NCI-H2196 (cell line): ENCODE data around the gene GTF2B.
A peak's percentile ranks its signal among the peaks of the same experiment; 100 is the strongest.
"Not testable (repeated sequence)": the region's sequence is repeated elsewhere in the genome, so short reads cannot be mapped to it uniquely, and the experiment has no call there.

ENCODE experiments used
- DNase-seq: peaks from one replicate; lab custom pipeline; 2025; ENCODE audit not compliant: unreplicated experiment; lab: John Stamatoyannopoulos, UW

Gene GTF2B

GRCh38 chr1:88891318-88891950, at the start of gene GTF2B:
Gene GTF2B (minus strand): TSS chr1:88891567. CDS start chr1:88891499, 68 bp downstream.
- DNase-seq: peak; percentile 90

GRCh38 chr1:88938528-88938927, 47.2 kb upstream of the GTF2B start:
- DNase-seq: not testable (repeated sequence)

GRCh38 chr1:88936760-88937342, 45.5 kb upstream of the GTF2B start:
- DNase-seq: no peak

GRCh38 chr1:88936223-88936523, 44.8 kb upstream of the GTF2B start:
- no peak for DNase-seq

GRCh38 chr1:88935522-88936222, 44.3 kb upstream of the GTF2B start:
- peak; percentile 23 for DNase-seq

GRCh38 chr1:88930176-88930575, 38.8 kb upstream of the GTF2B start:
- DNase-seq: not testable (repeated sequence)

- no peak for DNase-seq
These were observed 31.9 kb upstream of the GTF2B start for GRCh38 chr1:88923224-88923623.

- DNase-seq: no peak
These were observed 30.8 kb upstream of the GTF2B start for GRCh38 chr1:88922214-88922613.

GRCh38 chr1:88920845-88921244, 29.5 kb upstream of the GTF2B start:
- no peak for DNase-seq

- no peak for DNase-seq
These were observed 26.1 kb upstream of the GTF2B start for GRCh38 chr1:88917321-88918025.

GRCh38 chr1:88916883-88917282, 25.5 kb upstream of the GTF2B start:
- no peak for DNase-seq

GRCh38 chr1:88911800-88912199, 20.4 kb upstream of the GTF2B start:
- not testable (repeated sequence) for DNase-seq

GRCh38 chr1:88911161-88911560, 19.8 kb upstream of the GTF2B start:
- no peak for DNase-seq

- no peak for DNase-seq
These were observed 19.0 kb upstream of the GTF2B start for GRCh38 chr1:88910401-88910800.

GRCh38 chr1:88900883-88901282, 9.5 kb upstream of the GTF2B start:
- DNase-seq: no peak

GRCh38 chr1:88897070-88897730, 5.8 kb upstream of the GTF2B start:
- DNase-seq: no peak

GRCh38 chr1:88892357-88892877, 1.1 kb upstream of the GTF2B start:
- DNase-seq: peak; percentile 73

GRCh38 chr1:88891951-88892340, 579 bp upstream of the GTF2B start:
- no peak for DNase-seq

GRCh38 chr1:88890791-88891317, 513 bp downstream of the GTF2B start:
- peak; percentile 12 for DNase-seq

- no peak for DNase-seq
These were observed 1.2 kb downstream of the GTF2B start for GRCh38 chr1:88890131-88890530.

- no peak for DNase-seq
These were observed 2.6 kb downstream of the GTF2B start for GRCh38 chr1:88888750-88889149.
